Measurements from ENCODE around the gene FAM174B.

DNA sequence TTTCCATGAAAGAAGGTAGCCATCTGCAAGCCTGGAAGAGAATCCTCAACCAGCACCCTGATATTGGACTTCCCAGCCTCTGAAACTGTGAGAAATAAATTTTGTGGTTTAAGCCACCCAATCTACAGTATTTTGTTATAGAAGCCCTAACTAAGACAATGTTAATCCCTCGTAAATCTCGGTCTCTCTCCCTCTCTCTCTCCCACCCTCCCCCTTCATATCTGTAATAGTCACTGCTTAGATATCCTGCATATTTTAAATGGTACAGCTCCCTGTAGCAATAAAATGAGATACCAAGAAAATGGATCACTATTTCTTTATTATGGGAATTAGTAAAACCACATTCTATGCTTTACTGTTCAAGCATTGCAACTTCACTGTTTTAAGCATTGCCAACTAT, 21.0 kb upstream of the FAM174B start:
- TF ChIP-seq, protein P1, sequence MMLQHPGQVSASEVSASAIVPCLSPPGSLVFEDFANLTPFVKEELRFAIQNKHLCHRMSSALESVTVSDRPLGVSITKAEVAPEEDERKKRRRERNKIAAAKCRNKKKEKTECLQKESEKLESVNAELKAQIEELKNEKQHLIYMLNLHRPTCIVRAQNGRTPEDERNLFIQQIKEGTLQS (IDR thresholded peaks at IDR 0.05; ENCODE audit: borderline replicate concordance, extremely low read depth, low read depth, low read length), result no peak
- TF ChIP-seq JUNB (IDR thresholded peaks at IDR 0.05) (no peak), CTCF (IDR thresholded peaks at IDR 0.05 in 2 of 3, conservative IDR thresholded peaks at IDR 0.05 in 1 of 3; ENCODE audit: control insufficient read depth in 2 of 3, extremely low read depth in 1 of 3, insufficient read depth in 1 of 3, low read depth in 3 of 3, low read length in 3 of 3) (no peak), ZZZ3 (IDR thresholded peaks at IDR 0.05; ENCODE audit: control insufficient read depth, insufficient read length, low read depth) (no peak), POLR2A (IDR thresholded peaks at IDR 0.05; ENCODE audit: low read depth, low read length) (no peak)
- TF ChIP-seq, protein P2, sequence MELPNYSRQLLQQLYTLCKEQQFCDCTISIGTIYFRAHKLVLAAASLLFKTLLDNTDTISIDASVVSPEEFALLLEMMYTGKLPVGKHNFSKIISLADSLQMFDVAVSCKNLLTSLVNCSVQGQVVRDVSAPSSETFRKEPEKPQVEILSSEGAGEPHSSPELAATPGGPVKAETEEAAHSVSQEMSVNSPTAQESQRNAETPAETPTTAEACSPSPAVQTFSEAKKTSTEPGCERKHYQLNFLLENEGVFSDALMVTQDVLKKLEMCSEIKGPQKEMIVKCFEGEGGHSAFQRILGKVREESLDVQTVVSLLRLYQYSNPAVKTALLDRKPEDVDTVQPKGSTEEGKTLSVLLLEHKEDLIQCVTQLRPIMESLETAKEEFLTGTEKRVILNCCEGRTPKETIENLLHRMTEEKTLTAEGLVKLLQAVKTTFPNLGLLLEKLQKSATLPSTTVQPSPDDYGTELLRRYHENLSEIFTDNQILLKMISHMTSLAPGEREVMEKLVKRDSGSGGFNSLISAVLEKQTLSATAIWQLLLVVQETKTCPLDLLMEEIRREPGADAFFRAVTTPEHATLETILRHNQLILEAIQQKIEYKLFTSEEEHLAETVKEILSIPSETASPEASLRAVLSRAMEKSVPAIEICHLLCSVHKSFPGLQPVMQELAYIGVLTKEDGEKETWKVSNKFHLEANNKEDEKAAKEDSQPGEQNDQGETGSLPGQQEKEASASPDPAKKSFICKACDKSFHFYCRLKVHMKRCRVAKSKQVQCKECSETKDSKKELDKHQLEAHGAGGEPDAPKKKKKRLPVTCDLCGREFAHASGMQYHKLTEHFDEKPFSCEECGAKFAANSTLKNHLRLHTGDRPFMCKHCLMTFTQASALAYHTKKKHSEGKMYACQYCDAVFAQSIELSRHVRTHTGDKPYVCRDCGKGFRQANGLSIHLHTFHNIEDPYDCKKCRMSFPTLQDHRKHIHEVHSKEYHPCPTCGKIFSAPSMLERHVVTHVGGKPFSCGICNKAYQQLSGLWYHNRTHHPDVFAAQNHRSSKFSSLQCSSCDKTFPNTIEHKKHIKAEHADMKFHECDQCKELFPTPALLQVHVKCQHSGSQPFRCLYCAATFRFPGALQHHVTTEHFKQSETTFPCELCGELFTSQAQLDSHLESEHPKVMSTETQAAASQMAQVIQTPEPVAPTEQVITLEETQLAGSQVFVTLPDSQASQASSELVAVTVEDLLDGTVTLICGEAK (IDR thresholded peaks at IDR 0.05; ENCODE audit: borderline replicate concordance), result no peak
